AML-193 (cell line): ENCODE data around the gene UNC79.
"Not testable (repeated sequence)": the region's sequence is repeated elsewhere in the genome, so short reads cannot be mapped to it uniquely, and the experiment has no call there.

Experiments
- DNase-seq, 2 experiments: peaks; one replicate each; lab custom pipeline; 2025; lab: John Stamatoyannopoulos, UW

The UNC79 gene

DNA sequence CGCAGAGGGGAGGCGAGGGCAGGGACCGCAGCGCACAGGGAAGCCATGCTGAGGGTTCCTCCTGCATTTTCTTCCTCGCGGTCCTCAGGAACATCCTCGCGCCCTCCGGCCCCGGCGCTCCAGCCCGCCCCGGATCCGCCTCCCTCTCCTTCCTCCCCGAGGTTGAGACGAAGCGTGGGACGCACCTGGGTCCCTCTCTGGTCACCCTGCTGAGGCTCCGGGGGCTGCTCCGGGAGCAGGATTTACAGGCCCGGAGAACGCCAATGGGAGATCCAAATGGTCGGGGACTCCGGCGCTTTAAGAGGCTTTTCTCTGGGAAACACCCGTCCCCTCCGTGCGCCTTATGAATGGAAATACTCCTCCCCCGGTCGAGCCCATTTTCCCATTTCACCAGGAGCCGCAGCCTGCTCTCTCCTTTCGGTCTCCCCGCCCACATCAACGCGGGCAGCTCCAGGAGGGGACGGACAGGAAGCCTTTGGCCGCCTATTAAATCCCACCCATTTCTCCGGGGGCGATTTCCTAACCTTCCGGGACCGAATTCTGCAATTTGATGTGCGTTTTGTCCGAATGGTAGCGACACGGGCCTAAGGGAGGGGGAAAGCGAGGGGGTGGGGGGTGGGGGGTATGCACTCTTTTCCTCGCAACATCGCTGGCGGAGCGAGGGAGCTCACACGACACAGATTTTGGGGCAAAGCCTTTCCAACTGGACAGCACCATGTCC, at the start of gene UNC79:
TSS of gene UNC79 (plus strand) at position 625 of the 721 bp plus-strand sequence. CDS start at position 716, 91 bp downstream.
- no peak for DNase-seq

- no peak for DNase-seq
Measured at GRCh38 chr14:93381644-93382043, 49.1 kb upstream of the UNC79 start.

DNA sequence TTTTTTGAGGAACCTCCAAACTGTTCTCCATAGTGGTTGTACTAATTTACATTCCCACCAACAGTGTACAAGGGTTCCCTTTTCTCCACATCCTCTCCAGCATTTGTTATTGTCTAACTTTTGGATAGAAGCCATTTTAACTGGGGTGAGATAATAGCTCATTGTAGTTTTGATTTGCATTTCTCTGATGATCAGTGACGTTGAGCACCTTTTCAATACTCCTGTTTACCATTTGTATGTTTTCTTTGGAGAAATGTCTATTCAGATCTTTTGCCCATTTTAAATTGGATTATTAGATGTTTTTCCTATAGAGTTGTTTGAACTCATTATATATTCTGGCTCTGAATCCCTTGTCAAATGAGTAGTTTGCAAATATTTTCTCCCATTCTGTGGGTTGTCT, 46.5 kb upstream of the UNC79 start:
- DNase-seq = not testable (repeated sequence)

GRCh38 chr14:93395231-93395630, 35.5 kb upstream of the UNC79 start:
- DNase-seq = peak; percentile 39 to 40

DNA sequence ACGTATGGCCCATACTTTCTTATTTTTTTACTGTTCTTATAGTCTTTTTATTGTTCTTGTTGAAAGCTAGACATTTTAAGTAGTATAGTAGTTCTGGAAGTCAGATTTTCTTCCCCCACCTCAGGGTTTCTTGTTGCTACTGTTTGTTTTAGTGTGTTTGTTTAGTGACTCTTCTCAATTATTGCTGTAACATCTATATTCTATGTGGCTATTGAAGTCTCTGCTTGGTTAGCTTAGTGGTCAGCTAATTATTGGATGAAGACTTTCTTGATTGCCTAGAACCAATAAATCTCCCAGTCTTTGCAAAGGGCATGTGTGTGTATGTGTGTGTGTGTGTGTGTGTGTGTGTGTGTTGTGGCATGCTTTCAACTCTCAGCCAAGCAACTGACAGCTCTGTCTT, 34.3 kb upstream of the UNC79 start:
- DNase-seq = no peak

DNA sequence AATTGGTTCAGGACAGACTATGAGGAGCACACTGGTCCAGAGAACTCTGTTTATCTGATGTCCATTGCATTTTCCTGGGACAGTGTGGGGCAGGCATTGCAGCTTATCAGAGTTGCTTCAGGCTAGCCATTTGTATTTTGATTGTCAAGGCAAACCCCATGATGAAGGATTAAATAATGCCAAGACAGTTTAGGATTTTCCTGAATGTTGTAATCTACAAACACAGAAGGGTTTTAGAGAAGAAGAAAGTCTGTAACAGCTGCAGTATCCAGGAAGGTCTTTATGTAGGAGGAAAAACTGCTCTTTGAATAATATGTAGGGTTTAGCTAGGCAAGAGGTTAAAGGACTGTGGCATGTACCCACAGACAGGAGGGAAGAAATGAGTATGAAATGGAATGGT, 32.2 kb upstream of the UNC79 start:
- no peak for DNase-seq

DNA sequence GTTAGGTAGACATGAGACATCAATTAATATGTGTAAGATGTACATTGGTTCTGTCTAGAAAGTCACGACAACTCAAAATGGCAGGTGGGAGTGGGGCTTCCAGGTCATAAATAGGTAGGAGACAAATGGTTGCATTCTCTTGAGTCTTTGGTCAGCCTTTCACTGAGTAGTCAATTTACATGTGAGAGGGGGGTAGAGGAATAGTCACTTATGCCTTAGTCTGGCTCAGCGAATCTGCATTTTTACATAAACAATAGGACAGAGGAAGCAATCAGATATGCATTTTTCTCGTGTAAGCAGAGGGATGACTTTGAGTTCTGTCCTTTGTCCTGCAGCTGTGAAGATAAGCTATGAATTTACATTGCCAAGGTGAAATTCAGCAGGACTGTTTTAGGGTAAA, 27.8 kb upstream of the UNC79 start:
- DNase-seq = no peak

DNA sequence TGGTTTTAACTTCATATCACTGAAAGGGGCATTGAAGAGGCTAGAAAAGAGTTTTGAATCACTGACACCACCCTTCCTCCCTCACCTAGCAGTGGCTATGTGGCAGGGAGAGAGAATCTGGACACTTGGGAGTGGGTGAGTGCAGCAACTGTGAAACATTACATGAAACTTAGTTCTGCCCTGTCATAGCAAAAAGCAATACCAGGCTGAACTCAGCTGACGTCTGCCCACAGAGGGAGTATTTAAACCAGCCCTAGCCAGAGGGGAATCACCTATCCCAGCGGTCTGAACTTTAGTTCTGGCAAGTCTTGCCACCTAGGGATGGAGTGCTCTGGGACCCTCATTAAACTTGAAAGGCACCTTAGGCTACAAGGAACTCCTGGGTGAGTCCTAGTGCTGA, 20.7 kb upstream of the UNC79 start:
- DNase-seq = no peak

DNA sequence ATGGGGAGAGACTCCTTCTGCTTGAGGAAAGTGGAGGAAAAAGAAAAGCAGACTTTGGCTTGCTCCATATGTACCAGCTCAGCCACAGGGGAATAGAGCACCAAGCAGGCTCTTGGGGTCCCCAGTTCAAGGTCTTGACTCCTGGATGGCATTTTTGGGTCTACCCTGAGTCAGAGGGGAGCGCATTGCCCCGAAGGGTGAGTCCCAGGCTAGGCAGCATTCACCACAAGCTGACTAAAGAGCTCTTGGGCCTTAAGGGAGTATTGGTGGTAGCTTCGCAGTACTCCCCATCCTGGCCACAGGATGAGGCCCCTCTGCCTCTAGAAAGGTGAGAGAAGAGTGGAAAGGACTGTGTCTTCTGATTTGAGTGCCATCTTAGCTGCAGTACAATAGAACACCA, 19.8 kb upstream of the UNC79 start:
- no peak for DNase-seq

GRCh38 chr14:93425136-93425535, 5.6 kb upstream of the UNC79 start:
- DNase-seq = not testable (repeated sequence)

DNA sequence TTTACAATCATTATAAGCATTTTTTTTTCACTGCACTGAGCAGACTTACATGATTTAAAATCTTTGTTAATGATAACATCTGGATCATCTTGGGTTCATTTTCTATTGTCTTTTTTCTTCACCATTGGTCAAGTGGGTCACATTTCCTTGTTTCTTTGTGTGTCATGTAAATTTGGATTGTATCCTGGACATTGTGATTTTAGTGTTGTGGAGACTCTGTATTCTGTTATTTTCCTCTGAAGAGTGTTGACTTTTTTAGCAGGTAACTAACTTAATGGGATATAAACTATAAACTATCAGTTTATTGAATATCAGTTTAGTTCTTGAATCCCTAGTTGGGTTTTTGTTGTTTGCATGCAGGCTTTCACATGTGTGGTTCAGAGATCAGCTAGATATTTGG, 4.0 kb upstream of the UNC79 start:
- no peak for DNase-seq

- no peak for DNase-seq
Measured at GRCh38 chr14:93431036-93431670, 414 bp downstream of the UNC79 start.

GRCh38 chr14:93454224-93454623, 23.5 kb downstream of the UNC79 start:
- DNase-seq = no peak

DNA sequence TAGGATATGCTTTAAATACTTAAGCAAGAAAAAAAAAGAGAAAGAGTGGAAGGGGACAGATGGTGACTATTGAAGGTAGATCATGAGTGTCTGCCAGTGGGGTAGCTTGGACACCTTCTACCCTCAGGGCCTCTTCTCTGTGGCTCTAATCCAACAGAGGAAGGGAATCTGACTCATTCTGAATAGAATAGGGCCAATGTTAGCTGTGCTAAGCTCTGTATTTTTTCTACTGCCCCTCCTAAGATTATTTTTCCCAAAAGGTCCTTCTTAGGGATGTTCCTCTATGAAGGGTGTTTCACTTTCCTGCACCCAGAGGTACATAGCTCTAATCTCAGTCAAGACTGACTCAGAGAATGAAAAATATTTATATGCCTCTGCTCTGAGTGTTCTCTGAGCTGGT, 25.6 kb downstream of the UNC79 start:
- no peak for DNase-seq

GRCh38 chr14:93458234-93458633, 27.5 kb downstream of the UNC79 start:
- DNase-seq = no peak

DNA sequence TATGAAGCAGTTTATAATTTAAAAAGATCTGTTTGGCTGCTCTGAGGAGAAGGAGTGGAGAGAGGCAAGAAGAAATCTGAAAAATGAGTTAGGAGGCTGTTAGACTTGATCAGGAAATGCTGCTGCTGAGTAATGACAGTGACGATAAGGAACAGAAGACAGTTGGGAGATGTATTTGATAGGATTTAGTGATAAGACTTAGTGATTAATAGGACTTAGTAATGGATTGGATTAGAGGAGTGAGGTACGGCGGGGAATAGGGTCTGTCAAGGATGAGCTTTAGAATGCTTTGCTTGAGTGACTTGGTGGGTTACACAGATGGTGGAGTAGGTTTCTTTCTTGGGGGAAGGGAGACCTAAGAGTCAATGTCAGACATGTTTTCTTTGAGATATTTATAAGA, 31.7 kb downstream of the UNC79 start:
- DNase-seq = no peak

DNA sequence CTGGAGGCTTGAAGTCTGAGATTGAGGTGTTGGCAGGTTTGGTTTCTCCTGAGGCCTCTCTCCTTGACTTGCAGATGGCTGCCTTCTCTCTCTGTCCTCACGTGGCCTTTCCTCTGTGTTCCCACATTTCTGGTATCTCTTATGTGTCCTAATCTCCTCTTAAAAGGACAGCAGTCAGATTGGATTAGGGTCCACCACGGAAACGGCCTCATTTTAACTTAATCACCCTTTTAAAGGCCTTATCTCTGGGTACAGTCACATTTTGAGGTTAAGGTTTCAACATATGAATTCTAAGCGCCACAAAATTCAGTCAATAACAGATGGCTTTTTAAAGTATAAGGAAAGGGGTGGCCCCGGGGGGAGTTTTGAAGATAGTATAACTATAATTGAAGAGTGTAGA, 33.5 kb downstream of the UNC79 start:
- DNase-seq = no peak

DNA sequence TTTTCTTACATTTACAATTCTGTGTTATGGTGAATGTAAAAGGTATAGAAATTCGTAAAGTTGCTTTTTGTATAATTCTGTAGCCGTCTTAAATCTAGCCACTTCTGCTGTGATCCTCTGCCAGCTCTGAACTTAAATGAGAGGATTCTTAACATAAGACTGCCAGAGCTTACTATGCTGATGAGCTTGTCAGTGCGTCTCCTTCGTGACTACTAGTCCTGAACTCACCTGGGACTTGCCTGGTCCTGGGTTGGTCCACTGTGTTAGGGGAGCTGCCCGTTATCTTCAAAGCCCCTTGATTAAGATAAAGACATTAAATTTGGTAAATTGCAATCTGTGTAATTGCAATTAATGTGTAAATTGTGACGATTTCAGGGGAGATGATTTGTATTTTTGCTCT, 44.7 kb downstream of the UNC79 start:
- no peak for DNase-seq

DNA sequence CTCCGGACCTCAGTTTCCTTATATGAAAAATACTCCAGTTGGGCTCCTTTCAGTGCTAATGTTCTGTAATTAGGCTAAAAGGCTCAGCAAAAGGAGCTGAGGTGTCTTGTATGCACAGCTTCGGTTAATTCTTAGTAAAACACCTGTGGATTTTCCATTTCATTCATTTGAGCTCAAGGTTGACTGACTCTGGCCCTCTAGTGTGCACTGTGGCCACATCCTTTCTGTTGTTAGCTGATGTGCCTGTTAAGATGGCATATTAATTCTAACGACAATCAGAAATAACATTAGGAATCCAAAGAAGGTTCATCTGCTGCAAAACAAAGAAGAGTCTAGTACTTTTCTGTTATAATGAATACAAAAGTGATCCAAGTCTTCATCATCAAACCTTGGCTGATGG, 45.6 kb downstream of the UNC79 start:
- DNase-seq = no peak

GRCh38 chr14:93479074-93479473, 48.3 kb downstream of the UNC79 start:
- not testable (repeated sequence) for DNase-seq

GRCh38 chr14:93480867-93481266, 50.1 kb downstream of the UNC79 start:
- DNase-seq = no peak

- DNase-seq = no peak
Measured at GRCh38 chr14:93481758-93482157, 51.0 kb downstream of the UNC79 start.

GRCh38 chr14:93490001-93490400, 59.3 kb downstream of the UNC79 start:
- DNase-seq = no peak

DNA sequence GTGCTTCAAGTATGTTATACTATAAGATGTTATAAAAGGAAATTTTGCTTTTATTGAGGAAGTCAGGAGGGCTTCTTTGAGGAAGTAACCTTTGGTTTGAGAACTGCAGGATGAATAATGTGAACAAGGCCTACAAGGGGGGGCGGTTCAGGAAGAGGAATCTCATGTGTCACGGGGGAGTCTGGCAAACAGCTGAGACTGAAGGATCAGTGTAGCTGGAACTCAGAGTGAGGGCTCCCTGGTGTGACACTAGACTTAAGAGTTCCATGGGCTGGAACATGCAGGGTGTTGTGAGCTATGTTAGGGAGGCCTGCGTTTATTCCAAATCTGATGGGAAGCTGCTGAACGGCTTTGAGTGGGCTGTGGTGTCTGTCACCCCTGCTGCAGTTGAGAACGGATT, 62.3 kb downstream of the UNC79 start:
- DNase-seq = no peak
